KG1 (cell line): ENCODE measurements around the gene CALCA.

Experiments
- DNase-seq: peaks from one replicate; lab custom pipeline; 2025; lab: John Stamatoyannopoulos, UW

The CALCA gene

DNA sequence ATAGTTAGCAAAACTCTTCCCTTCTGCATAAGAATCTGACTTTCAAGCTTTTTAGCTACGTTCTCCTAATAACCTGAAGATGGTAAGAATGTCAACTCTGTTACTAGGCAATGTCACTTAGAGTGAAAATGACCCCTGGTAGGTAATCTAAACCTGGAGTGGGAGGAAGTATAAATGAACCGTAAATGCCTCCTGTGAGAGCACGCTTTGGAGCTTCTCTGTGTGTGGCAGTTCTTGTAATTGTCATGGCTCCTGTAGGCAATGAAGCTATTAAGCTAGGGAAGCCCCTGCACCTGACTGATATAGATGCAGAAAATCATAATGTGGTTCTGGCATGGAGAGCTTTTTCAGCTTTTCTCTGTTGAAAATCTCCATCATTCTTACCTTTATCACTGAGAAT, 29.4 kb downstream of the CALCA start:
- DNase-seq: no peak

DNA sequence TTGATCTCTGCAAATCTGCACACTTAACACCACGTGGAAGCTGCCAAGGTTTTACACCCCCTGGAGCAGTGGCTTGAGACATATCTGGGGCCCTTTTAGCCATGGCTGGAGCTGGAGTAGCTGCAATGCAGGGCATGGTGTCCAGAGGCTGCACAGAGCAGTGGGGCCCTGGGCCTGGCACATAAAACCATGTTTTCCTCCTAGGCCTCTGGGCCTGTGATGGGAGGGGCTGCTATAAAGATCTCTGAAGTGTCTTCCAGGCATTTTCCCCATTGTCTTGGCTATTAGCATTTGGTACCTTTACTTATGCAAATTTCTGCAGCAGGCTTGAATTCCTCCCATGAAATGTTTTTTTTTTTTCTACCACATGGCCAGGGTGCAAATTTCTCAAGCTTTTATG, 33.2 kb downstream of the CALCA start:
- no peak for DNase-seq

DNA sequence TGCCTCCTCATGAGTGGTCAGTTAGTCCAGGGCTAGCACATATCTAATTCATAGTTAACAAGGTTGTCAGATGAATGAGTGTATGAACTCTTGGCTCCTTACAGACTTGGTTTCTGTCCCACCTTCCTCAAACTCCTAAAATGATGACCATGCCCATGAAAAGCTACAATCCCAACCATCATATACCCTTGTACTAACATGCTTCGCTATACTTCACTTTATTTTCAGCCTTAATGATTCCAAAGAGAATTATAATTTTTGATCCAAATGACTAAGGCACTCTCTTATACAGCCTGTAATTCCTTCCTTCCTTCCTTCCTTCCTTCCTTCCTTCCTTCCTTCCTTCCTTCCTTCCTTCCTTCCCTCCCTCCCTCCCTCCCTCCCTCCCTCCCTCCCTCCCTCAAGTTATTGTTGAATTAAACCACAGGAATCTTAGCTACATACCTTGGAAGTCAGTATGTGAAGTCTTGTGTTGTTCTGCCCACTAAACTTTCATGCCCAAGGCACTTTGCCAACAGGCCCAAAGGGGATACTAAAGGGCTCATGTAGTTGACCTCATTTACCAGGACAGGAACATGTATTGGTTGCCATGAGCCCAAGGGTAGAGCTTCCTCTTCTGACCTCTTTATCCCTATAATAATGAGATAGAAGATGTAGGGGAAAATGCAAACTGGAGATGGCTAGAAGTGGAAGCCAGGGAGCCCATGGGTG, 37.4 kb downstream of the CALCA start:
- no peak for DNase-seq

DNA sequence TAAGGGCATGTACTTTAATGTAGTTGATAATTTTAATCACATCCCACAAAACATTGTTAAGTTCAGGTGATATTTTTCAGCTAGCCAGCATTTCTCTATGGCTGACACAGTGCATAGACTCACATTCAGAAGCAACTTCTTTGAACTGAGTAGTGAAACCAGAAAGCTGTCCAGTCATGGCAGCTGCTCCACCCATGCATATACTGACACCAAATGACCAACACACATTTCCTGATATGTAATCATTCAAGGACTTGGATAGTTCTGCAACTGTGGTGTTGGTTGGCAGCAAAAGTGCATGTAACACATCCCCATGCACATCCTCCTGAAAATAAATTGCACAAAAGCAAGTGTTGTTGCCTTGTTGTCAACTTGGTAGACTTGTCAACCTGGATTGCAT, 39.7 kb downstream of the CALCA start:
- no peak for DNase-seq

DNA sequence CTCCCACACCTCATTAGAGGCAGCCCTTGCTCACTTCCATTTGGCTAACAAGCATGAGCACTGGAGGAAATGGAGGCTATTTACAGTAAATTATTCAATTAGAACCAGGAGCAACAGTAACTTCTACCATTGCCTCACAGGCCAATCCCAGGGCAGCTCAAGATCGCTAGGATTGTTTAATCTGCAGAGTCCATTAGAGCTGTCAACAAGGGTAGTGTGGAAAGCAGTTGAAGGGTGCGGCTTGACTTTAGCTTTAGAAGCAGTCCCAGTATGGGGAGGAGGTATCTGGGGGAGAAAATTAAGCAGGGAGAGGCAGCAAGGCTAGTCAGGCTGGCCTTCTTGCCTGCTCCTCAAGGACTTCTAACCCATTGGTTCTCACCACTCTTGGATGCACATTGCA, 41.8 kb downstream of the CALCA start:
- no peak for DNase-seq

DNA sequence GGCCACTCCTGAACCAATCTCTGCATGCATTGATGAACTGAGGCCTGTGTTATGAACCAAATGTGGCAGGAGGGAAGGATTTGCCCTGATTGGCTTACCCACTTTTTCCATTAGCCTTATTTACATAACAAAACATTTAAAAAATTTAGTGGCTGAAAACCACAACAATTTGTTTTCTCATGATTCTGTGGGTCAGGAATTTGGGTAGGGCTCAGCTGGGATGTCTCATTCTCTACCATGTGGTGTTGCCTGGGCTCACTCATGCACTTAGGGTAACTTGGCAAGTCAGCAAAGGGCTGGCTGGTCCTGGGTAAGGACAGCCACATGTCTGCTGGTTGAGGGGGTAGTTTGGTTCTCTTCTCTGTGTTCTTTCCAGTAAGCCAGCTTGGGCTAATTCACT, 45.0 kb downstream of the CALCA start:
- DNase-seq: no peak

DNA sequence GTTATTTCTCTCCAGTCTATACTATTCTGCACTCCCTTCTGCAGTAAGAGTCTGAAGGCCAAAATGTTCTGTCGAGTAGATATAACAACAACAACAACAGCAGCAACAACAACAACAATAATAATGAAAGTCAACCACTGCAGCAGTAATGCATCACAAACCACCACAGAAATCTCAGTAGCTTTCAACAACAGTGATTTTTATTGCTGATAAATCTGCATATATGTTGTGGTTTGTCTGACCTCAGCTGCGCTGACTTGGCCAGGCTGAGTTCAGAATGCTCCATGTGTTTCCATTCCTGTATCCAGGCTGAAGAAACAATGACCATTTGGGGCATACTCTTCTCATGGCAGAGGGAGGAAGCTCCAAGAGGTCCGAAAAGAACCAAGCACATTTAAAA, 47.8 kb downstream of the CALCA start:
- no peak for DNase-seq
